ENCODE data around the gene SERPINA10.

- TF ChIP-seq CTCF (IDR thresholded peaks at IDR 0.05; ENCODE audit: low read depth, low read length, poor library complexity, severe bottlenecking) (no peak), EZH2phosphoT487 (IDR thresholded peaks at IDR 0.05; ENCODE audit: borderline replicate concordance, low read length) (no peak)
These were observed 4.2 kb downstream of the SERPINA10 start for GRCh38 chr14:94288610-94289465.

All from DOHH2 (cell line).